Panc1 (cell line): ENCODE results near the gene LRIG2. TPM values are rescaled to one million over a fixed set of nuclear protein-coding genes. Genes with fewer than 3 reads are reported as not detected.

Experiments used
- ATAC-seq: fragments of 200-7000 bp; cut with Tn5 transposase; 2 replicates; pipeline ENCODE4 v1.9.1; 2020; ENCODE audit warnings: mild to moderate bottlenecking, moderate library complexity
- BruUV-seq: library from RNA; stranded (reverse); fragments of 400-500 nt; replicated peaks from 2 replicates; lab custom pipeline; 2021; lab: Mats Ljungman, UMichigan
- CTCF ChIA-PET: fragments of 300-600 bp; sonication (Branson Sonifier 250); formaldehyde crosslinking; loops from one replicate; lab custom pipeline; 2022; ENCODE audit warnings: antibody characterized with exemption; lab: Charles Lee
- POLR2A ChIA-PET: fragments of 300-600 bp; sonication (Branson Sonifier 250); formaldehyde crosslinking; loops from one replicate; lab custom pipeline; 2022; ENCODE audit warnings: antibody characterized with exemption; lab: Charles Lee
- DNase-seq: peaks from one replicate; pipeline ENCODE4 v3.0.0-alpha.2; 2010; ENCODE audit warnings: low read depth, low spot score
- H3K27ac ChIP-seq: 2 replicates; pipeline ENCODE4 v1.5.1; 2011; ENCODE audit warnings: mild to moderate bottlenecking, low read length, inconsistent platforms
- H3K27me3 ChIP-seq: fragments of 200-500 bp; sonication (Bioruptor generic); 2 replicates; pipeline ENCODE4 v1.6.0; 2014; ENCODE audit warnings: low read length, inconsistent platforms; ENCODE audit not compliant: control insufficient read depth, insufficient read depth
- H3K36me3 ChIP-seq: fragments of 200-500 bp; sonication (Bioruptor generic); 2 replicates; pipeline ENCODE4 v1.5.1; 2014; ENCODE audit warnings: inconsistent platforms, mild to moderate bottlenecking, low read length, moderate library complexity; ENCODE audit not compliant: control insufficient read depth, insufficient read depth
- H3K4me1 ChIP-seq: 2 replicates; pipeline ENCODE4 v1.5.1; 2011; ENCODE audit warnings: inconsistent platforms, mild to moderate bottlenecking, low read length, moderate library complexity; ENCODE audit not compliant: control insufficient read depth, insufficient read depth
- H3K4me3 ChIP-seq, 2 experiments: 2 replicates each; pipeline ENCODE4 v1.5.1; 2011 to 2012; ENCODE audit warnings: low read depth in 2 of 2, low read length in 2 of 2, mild to moderate bottlenecking in 2 of 2, inconsistent platforms in 1 of 2, moderate library complexity in 1 of 2
- H3K9me3 ChIP-seq: fragments of 200-500 bp; sonication (Bioruptor generic); 2 replicates; pipeline ENCODE4 v1.5.1; 2014; ENCODE audit warnings: low read depth, mild to moderate bottlenecking, inconsistent platforms, low read length, moderate library complexity; ENCODE audit not compliant: control insufficient read depth, insufficient read depth
- CTCF ChIP-seq: fragments of 450-650 bp; IDR thresholded peaks from 2 replicates; pipeline ENCODE4 v1.5.1; 2017; ENCODE audit warnings: mild to moderate bottlenecking
- POLR2AphosphoS5 ChIP-seq: IDR thresholded peaks from 2 replicates; pipeline ENCODE4 v1.6.1; 2012; ENCODE audit warnings: mild to moderate bottlenecking, low read depth, low read length, moderate library complexity
- REST ChIP-seq, 2 experiments: IDR thresholded peaks; 2 replicates each; pipeline ENCODE4 v1.6.1; 2011 to 2012; ENCODE audit warnings: low read depth in 2 of 2, control low read depth in 1 of 2, low read length in 1 of 2, mild to moderate bottlenecking in 1 of 2, moderate library complexity in 1 of 2; ENCODE audit not compliant: insufficient read depth in 1 of 2
- SIN3A ChIP-seq: IDR thresholded peaks from 2 replicates; pipeline ENCODE4 v1.6.1; 2012; ENCODE audit warnings: low read depth, mild to moderate bottlenecking, low read length, moderate library complexity, borderline replicate concordance; ENCODE audit not compliant: insufficient read depth
- TCF7L2 ChIP-seq: IDR thresholded peaks from 2 replicates; pipeline ENCODE4 v1.6.1; 2011; ENCODE audit warnings: mild to moderate bottlenecking, low read depth, low read length, inconsistent platforms
- in situ Hi-C: cut with HindIII; loops from 2 replicates; pipeline ENCODE4 v1.10.0; 2016; ENCODE audit warnings: low sequenced_read_pairs, low pct_unique_long_range_greater_than_20kb
- intact Hi-C: fragments of 100-400 bp; cut with micrococcal nuclease; formaldehyde crosslinking; loops from one replicate; pipeline ENCODE4 v1.10.0; 2022; ENCODE audit not compliant: unreplicated experiment
- total RNA-seq: library from RNA; stranded (reverse); gene quantifications from one replicate; pipeline ENCODE4 v1.2.1, GENCODE V29; 2021; ENCODE audit not compliant: unreplicated experiment

Gene LRIG2
- total RNA-seq, 1 experiment from 2014 or later, result 8.9 TPM

- no peaks in the 10 kb centered on the region for H3K27me3 ChIP-seq
- peaks cover 3% of the 10 kb centered on the region; the same call in 1 of the 2 replicates for H3K4me1 ChIP-seq
- BruUV-seq, result no TSS peak
- no peak overlapping the region for H3K4me3 ChIP-seq
- POLR2A ChIA-PET, result no interaction called here
- DNase-seq (no peak), ATAC-seq (no peak)
- no peaks in the 10 kb centered on the region for H3K9me3 ChIP-seq
- intact Hi-C loops (no loop called here), in situ Hi-C loops (no loop called here)
- CTCF ChIA-PET, result no interaction called here
- TF ChIP-seq SIN3A (no peak), CTCF (no peak), TCF7L2 (no peak), POLR2AphosphoS5 (no peak), REST (IDR thresholded peaks at IDR 0.05; ENCODE audit: insufficient read depth in 1 of 2, low read depth in 2 of 2, low read length in 1 of 2) (no peak)
- no peaks in the 10 kb centered on the region for H3K36me3 ChIP-seq
- H3K27ac ChIP-seq, result no peak overlapping the region
Measured at GRCh38 chr1:113031171-113031933, 41.6 kb upstream of the LRIG2 start.

- ATAC-seq (peak; percentile 81; the same call in 1 of the 2 replicates), DNase-seq (peak; percentile 32)
- TF ChIP-seq POLR2AphosphoS5 (no peak), SIN3A (no peak), REST (IDR thresholded peaks at IDR 0.05; ENCODE audit: insufficient read depth in 1 of 2, low read depth in 2 of 2, low read length in 1 of 2) (no peak), TCF7L2 (no peak), CTCF (no peak)
- Histone ChIP-seq H3K36me3 (no peaks in the 10 kb centered on the region), H3K4me1 (peaks cover 3% of the 10 kb centered on the region; the same call in 1 of the 2 replicates), H3K9me3 (no peaks in the 10 kb centered on the region), H3K27me3 (no peaks in the 10 kb centered on the region), H3K4me3 (no peak overlapping the region), H3K27ac (no peak overlapping the region)
- intact Hi-C loops (no loop called here), in situ Hi-C loops (no loop called here)
- BruUV-seq, result no TSS peak
- POLR2A ChIA-PET, result no interaction called here
- CTCF ChIA-PET, result no interaction called here
Measured at GRCh38 chr1:113035086-113035485, 37.9 kb upstream of the LRIG2 start.
